ENCODE data around the gene CHRNG. TPM values are rescaled to one million over a fixed set of nuclear protein-coding genes. Genes with fewer than 3 reads are reported as not detected.

The CHRNG gene
- total RNA-seq, 4 donors from 2014 or later: 3.5 to 57.5 (median 24.6) TPM

DNA sequence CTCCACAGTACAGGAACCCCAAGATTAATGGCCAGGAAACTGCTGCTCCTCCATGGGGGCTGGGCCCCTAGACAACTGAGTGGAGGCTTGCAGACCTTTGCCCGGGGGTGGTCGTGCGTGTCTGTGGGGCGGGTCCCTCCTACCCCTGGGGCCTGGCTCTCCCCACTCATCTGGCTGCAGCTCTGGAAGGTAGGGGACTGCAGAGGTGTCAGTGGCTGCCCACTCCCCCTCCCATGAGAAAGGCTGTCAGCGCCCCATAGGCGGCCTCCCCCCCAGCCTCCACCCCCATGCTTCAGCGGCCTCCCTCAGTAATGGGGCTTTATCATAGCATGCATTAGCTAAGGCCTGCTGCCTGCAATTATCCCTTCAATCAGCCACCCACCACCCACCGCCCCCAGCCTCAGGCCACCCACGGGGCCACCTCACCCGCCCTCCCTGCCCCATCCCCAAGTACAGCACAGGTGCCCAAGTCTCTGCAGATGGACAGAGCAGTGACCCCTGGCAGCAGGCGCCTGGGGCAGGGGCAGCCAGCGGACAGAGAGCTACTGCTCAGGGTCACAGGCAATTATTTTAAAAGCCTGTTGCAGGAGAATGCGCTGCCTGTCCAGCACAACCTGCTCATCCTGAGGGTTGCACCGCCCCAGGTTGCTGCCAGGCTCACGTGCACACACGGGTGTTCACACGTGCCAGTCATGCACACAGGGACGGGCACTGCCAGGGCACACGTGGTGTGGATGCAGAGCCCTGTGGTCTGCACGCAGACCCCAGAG lies 42.8 kb upstream of the CHRNG start:
- Histone ChIP-seq H3K27me3 (no peaks in the 10 kb centered on the region), H3K4me1 (peaks cover 0 to under 1% of the 10 kb centered on the region in 2 donors), H3K27ac (no peak overlapping the region), H3K36me3 (no peaks in the 10 kb centered on the region), H3K4me3 (no peak overlapping the region), H3K9me3 (no peaks in the 10 kb centered on the region)
- no peak for DNase-seq
- no peak for TF ChIP-seq POLR2A (IDR thresholded peaks at IDR 0.05)
- TF ChIP-seq, protein P1, sequence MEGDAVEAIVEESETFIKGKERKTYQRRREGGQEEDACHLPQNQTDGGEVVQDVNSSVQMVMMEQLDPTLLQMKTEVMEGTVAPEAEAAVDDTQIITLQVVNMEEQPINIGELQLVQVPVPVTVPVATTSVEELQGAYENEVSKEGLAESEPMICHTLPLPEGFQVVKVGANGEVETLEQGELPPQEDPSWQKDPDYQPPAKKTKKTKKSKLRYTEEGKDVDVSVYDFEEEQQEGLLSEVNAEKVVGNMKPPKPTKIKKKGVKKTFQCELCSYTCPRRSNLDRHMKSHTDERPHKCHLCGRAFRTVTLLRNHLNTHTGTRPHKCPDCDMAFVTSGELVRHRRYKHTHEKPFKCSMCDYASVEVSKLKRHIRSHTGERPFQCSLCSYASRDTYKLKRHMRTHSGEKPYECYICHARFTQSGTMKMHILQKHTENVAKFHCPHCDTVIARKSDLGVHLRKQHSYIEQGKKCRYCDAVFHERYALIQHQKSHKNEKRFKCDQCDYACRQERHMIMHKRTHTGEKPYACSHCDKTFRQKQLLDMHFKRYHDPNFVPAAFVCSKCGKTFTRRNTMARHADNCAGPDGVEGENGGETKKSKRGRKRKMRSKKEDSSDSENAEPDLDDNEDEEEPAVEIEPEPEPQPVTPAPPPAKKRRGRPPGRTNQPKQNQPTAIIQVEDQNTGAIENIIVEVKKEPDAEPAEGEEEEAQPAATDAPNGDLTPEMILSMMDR (IDR thresholded peaks at IDR 0.05 in 4 of 5, conservative IDR thresholded peaks at IDR 0.05 in 1 of 5): no peak
- ATAC-seq: no peak
- intact Hi-C loops (cut with DNase I; ENCODE audit: low total_unique reads): no loop called here
- in situ Hi-C loops (cut with MboI; ENCODE audit: low sequenced_read_pairs in 4 of 4): no loop called here

DNA sequence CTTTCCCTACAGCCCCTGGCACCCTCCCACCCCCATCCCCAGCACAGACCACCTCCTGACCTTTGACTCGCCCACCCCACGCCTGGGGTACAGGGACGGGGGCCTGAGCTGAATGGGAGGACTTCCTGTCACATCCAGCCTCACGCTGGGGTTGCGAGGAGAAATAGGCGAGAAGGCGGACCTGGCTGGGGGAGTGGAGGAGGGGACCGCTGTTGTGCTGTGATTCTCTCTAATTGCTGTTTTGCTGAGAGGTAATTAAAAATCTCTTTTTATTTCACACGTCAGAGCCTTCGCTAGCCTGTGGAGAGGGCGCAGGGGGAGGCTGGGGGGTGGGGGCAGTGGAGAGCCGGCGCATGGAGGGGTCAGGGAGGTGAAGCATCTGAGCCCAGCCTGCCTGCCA lies 42.1 kb upstream of the CHRNG start:
- ATAC-seq (no peak), DNase-seq (no peak)
- H3K27me3 ChIP-seq: no peaks in the 10 kb centered on the region
- intact Hi-C loops (cut with DNase I; ENCODE audit: low total_unique reads): no loop called here
- peaks cover 0 to 7% of the 10 kb centered on the region in 2 donors for H3K4me1 ChIP-seq
- in situ Hi-C loops (cut with MboI; ENCODE audit: low sequenced_read_pairs in 4 of 4): no loop called here
- H3K36me3 ChIP-seq: no peaks in the 10 kb centered on the region
- H3K4me3 ChIP-seq: no peak overlapping the region
- no peak overlapping the region for H3K27ac ChIP-seq
- no peaks in the 10 kb centered on the region for H3K9me3 ChIP-seq
- TF ChIP-seq, protein P1 (IDR thresholded peaks at IDR 0.05 in 4 of 5, conservative IDR thresholded peaks at IDR 0.05 in 1 of 5): no peak
- no peak for TF ChIP-seq POLR2A (IDR thresholded peaks at IDR 0.05)

DNA sequence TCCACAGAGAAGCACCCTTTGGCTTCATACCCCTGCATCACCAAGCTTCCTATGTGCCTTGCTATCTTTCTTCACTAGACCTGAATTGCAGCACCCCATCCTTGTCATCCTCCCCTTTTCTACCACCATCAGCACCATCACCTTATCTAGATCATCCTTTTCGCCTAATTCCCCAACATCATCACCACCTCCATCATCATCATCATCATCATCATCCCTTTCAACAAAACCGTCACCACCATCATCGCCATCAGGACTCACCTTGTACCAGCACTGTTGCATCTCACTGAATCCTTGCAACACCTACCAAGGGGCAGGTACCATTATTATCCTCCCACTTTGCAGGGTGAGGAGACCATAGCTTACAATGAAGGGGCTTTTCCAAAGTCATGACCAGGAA lies 41.0 kb upstream of the CHRNG start:
- intact Hi-C loops (cut with DNase I; ENCODE audit: low total_unique reads): no loop called here

DNA sequence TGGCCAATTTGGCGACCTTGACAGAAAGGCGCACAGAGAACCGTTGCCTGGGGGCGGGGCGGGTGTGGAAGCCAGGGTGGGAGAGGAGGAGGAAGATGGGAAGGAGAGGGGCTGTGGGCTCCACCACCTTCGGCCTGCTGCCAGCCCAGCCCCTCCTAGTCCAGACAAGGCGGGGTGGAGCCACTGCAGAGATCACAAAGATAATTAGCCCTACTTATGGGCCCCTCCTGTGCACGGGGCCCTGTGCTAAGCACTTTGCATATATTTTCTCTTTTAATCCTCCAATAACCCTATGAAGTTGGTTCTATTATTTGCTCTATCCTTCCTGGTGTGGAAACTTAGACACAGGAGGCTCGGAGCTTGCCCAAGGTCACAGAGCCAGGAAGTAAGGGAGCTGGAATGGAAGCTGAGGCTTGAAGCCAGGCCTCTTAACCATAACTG lies 38.1 kb upstream of the CHRNG start:
- Histone ChIP-seq H3K4me3 (no peak overlapping the region), H3K9me3 (no peaks in the 10 kb centered on the region), H3K27me3 (peaks cover 0 to 9% (median 0%) of the 10 kb centered on the region in 3 donors), H3K27ac (no peak overlapping the region), H3K36me3 (no peaks in the 10 kb centered on the region), H3K4me1 (peaks cover 0 to 10% of the 10 kb centered on the region in 2 donors)
- in situ Hi-C loops (cut with MboI; ENCODE audit: low sequenced_read_pairs in 4 of 4): loop anchor here in 1 of 4 donors (25.0 kb wide), 1 partner anchor 589 kb away; no protein-coding TSS in a partner anchor
- DNase-seq (no peak), ATAC-seq (no peak)
- intact Hi-C loops (cut with DNase I; ENCODE audit: low total_unique reads): no loop called here
- TF ChIP-seq POLR2A (IDR thresholded peaks at IDR 0.05): no peak
- TF ChIP-seq, protein P1 (IDR thresholded peaks at IDR 0.05 in 4 of 5, conservative IDR thresholded peaks at IDR 0.05 in 1 of 5): no peak

More for the DNA sequence above, 41.0 kb upstream of the CHRNG start:
- Histone ChIP-seq H3K27me3 (peaks cover 0 to 3% (median 0%) of the 10 kb centered on the region in 3 donors), H3K36me3 (no peaks in the 10 kb centered on the region), H3K4me3 (no peak overlapping the region), H3K4me1 (peaks cover 0 to 10% of the 10 kb centered on the region in 2 donors), H3K27ac (no peak overlapping the region), H3K9me3 (no peaks in the 10 kb centered on the region)
- in situ Hi-C loops (cut with MboI; ENCODE audit: low sequenced_read_pairs in 4 of 4): no loop called here
- TF ChIP-seq, protein P1 (IDR thresholded peaks at IDR 0.05 in 4 of 5, conservative IDR thresholded peaks at IDR 0.05 in 1 of 5): no peak
- no peak for TF ChIP-seq POLR2A (IDR thresholded peaks at IDR 0.05)
- DNase-seq: no peak
- ATAC-seq: no peak

Data from gastrocnemius medialis (tissue), 4 donors.